Measurements from ENCODE around the gene RNF208.
A peak's percentile ranks its signal among the peaks of the same experiment; 100 is the strongest.
"Not testable (repeated sequence)": the region's sequence is repeated elsewhere in the genome, so short reads cannot be mapped to it uniquely, and the experiment has no call there.

Gene RNF208, protein sequence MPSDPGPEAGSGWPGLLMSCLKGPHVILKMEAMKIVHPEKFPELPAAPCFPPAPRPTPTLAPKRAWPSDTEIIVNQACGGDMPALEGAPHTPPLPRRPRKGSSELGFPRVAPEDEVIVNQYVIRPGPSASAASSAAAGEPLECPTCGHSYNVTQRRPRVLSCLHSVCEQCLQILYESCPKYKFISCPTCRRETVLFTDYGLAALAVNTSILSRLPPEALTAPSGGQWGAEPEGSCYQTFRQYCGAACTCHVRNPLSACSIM

GRCh38 chr9:137222190-137223077, at the start of gene RNF208:
RNF208 (minus strand) TSS chr9:137222240; CDS start chr9:137221212, 1,028 bp downstream.
- DNase-seq, result peak in 3 of 6 experiments; percentile 21 to 58 (median 40)

DNA sequence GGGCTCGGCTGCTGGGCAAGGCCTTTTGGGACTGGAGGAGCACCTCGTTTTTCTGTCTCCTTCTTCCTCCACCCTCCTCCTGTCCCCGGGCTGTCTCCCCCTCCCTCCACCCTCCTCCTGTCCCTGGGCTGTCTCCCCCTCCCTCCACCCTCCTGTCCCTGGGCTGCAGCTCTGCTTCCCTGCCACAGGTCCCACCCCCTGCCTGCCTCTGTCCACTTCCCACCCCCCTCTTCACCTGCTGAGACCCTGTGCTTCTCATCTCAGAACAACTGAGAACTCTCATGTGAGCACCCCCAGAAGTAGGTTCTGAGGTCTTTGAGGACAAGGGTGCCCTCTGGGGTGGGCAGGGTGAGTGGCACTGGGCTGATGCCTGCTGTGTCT, 49.6 kb upstream of the RNF208 start:
- DNase-seq, result no peak

GRCh38 chr9:137270929-137271695, 49.1 kb upstream of the RNF208 start:
- DNase-seq, result peak in 4 of 6 experiments; percentile 18 to 55 (median 40)

GRCh38 chr9:137269231-137269772, 47.3 kb upstream of the RNF208 start:
- no peak for DNase-seq

DNA sequence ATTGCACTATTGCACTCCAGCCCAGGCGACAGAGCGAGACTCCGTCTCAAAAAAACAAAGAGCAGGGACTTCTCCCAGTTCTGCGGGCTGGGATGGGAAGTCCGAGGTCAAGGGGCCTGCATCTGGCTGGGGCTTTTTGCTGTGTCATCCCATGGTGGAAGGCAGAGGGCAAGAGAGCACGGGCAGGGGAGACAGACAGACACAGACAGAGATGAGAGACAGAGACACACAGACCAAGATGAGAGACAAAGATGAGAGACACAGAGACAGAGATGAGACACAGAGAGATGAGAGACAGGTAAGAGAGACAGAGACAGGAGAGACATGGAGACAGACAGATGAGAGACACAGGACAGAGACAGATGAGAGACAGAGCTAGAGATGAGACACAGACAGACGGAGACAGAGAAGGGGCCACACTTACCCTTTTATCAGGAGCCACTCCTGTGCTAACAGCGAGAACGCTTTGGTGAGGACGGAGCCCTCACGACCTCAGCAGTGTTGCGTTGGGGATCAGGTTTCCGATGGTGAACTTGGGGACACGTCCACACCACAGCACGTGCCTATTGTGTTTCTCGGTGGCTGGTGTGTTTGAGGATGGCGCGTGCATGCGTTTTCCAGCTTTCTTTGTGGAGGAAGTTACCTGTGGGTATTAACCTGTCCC, 46.6 kb upstream of the RNF208 start:
- no peak for DNase-seq

- DNase-seq, result no peak
Measured at GRCh38 chr9:137267933-137268355, 45.9 kb upstream of the RNF208 start.

- DNase-seq, result no peak
Measured at GRCh38 chr9:137266585-137267453, 44.8 kb upstream of the RNF208 start.

GRCh38 chr9:137266162-137266527, 44.1 kb upstream of the RNF208 start:
- DNase-seq, result no peak

- DNase-seq, result no peak
Measured at GRCh38 chr9:137265496-137266161, 43.6 kb upstream of the RNF208 start.

GRCh38 chr9:137264067-137264466, 42.0 kb upstream of the RNF208 start:
- no peak for DNase-seq

DNA sequence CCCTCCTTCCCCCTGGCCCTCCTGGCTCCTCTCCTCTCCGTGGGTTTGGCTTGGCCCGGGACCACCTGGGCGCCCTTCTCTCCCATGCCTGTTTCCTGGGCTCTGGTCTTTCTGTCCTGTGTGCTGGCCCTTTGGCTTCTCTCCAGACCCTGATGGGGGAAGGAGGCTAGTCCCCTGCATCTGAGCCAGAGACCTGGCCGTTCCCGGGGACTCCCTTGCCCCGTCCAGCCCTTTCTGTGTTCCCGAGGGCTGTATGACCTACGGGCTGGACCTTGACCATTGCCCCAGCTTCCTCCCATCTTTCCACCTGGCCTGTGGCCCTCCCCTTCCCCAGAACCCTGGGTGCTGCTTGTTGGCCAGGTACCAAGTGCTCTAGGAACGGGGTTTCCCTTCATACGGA, 41.5 kb upstream of the RNF208 start:
- no peak for DNase-seq

DNA sequence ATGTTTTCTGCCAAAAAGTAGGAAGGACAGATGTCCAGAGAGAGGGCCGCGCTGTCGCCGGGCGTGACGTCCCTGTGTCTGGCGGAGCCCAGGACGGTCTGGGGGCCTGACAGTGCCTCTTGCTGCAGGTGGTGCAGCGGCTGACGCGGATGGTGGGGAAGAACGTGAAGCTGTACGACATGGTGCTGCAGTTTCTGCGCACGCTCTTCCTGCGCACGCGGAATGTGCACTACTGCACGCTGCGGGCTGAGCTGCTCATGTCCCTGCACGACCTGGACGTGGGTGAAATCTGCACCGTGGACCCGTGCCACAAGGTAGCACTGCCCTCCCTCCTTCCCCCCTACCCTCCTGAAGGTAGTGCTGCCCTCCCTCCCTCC, 40.9 kb upstream of the RNF208 start:
- no peak for DNase-seq

DNA sequence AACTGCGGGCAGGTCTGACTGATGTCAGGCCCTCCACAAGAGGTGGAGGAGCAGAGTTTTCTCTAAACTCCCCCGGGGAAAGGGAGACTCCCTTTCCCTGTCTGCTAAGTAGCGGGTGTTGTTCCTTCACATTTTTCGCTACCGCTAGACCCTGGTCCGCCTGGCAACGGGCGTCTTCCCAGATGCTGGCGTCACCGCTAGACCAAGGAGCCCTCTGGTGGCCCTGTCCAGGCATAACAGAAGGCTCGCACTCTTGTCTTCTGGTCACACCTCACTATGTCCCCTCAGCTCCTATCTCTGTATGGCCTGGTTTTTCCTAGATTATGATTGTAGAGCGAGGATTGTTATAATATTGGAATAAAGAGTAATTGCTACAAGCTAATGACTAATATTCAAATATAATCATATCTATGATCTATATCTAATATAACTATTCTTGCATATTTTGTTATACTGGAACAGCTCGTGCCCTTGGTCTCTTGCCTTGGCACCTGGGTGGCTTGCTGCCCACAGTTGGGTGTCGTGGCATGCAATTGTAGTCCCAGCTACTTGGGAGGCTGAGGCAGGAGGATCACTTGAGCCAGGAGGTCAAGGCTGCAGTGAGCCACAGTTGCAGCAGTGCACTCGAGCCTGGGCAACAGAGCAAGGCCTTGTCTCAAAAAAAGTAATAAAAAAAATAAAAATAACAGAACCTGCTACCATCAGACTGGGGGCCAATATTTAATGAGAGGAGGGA, 40.3 kb upstream of the RNF208 start:
- DNase-seq, result not testable (repeated sequence)

GRCh38 chr9:137256856-137257255, 34.8 kb upstream of the RNF208 start:
- DNase-seq, result no peak

- no peak for DNase-seq
Measured at GRCh38 chr9:137256362-137256761, 34.3 kb upstream of the RNF208 start.

- peak in 2 of 6 experiments; percentile 53 to 60 for DNase-seq
Measured at GRCh38 chr9:137255448-137256114, 33.5 kb upstream of the RNF208 start.

DNA sequence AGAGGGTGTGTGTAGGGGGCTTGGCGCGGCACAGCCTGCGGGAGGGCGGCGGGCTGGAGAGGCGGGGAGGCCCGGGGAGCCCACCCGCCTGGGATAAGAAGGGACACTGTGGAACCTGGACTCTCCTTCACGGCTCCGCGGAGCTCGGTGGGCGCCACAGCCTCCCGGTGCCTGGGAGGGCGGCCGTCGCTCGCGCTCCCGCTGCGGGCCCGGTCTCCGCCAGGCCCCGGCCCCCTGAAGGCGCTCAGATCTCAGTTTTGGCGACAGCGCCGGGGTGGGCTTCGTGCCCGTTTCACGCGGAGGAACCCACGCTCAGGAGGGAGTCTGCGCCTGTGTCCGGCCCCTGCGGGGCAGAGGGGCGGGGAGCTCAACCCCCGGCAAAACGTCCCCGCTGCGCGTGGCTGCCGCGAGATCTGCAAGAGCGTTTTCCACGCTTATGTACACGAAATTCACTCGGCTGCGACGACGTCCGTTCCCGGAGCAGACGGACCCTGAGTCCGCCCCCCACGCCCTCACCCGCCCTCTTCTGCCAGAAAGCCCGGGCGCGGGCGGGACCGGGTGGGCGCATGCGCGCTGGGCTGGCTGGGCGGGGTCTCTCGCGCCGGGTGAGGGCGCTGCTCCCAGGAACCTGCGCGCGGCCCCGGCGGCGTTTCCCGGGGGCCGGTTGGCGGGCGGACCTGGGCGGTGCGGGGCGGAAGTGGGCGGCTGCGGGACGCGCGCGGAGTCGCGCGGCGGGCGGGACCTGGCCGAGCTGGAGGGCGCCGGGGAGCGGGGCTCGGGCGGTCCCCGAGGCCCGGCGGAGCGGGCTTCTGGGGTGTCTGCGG, 32.8 kb upstream of the RNF208 start, which contains the start of gene NELFB:
Gene NELFB, plus strand, starts transcription at position 704 of the 824 bp plus-strand sequence.
- DNase-seq, result peak; percentile 87 to 97 (median 94)
